Right lung (tissue), 5 donors: ENCODE data around the gene KDR. TPM values are rescaled to one million over a fixed set of nuclear protein-coding genes. Genes with fewer than 3 reads are reported as not detected.

Experiments used
- DNase-seq, 2 donors: peaks; one replicate each; pipeline ENCODE4 v3.0.0-alpha.2; 2013
- polyA plus RNA-seq, 5 donors: library from polyadenylated mRNA; unstranded; fragments of 120-200 nt; gene quantifications; one replicate each; pipeline versions ENCODE4 v1.2.1 to v1.2.3, GENCODE V29; 2013; ENCODE audit warnings: inconsistent platforms in 1 of 5, low replicate concordance in 1 of 5; ENCODE audit not compliant: insufficient read length in 5 of 5, insufficient read depth in 1 of 5

Gene KDR
- polyA plus RNA-seq, 5 donors: 66.3 to 114 (median 97.8) TPM

- no peak for DNase-seq
These were observed 94.2 kb downstream of the KDR start for GRCh38 chr4:55031158-55031557.

GRCh38 chr4:55030589-55030988 lies 94.8 kb downstream of the KDR start:
- no peak for DNase-seq

GRCh38 chr4:55029821-55030503 lies 95.4 kb downstream of the KDR start:
- no peak for DNase-seq

- DNase-seq: no peak
These were observed 96.1 kb downstream of the KDR start for GRCh38 chr4:55029321-55029720.

Other genes with a start within 250 kb of the KDR start
- gene SRD5A3, start 220.6 kb upstream of the KDR start, polyA plus RNA-seq: 10 to 100 TPM; 12.8 to 17.6 (median 12.9) TPM